Liver (tissue), 3 donors: Measurements from ENCODE around the gene TMEM140.

Source experiments
- FOXA1 ChIP-seq: IDR thresholded peaks from 2 replicates; pipeline ENCODE4 v1.6.1; 2016; ENCODE audit warnings: antibody characterized with exemption
- HNF4A ChIP-seq, 2 donors: conservative IDR thresholded peaks; 2 replicates each; pipeline ENCODE4 v1.6.1; 2016; ENCODE audit warnings: antibody characterized with exemption in 2 of 2, mild to moderate bottlenecking in 2 of 2
- HNF4G ChIP-seq: IDR thresholded peaks from 2 replicates; pipeline ENCODE4 v1.6.1; 2016; ENCODE audit warnings: antibody characterized with exemption
- JUND ChIP-seq, 2 donors: IDR thresholded peaks; 2 replicates each; pipeline ENCODE4 v1.6.1; 2016; ENCODE audit warnings: antibody characterized with exemption in 2 of 2
- NR2F2 ChIP-seq: IDR thresholded peaks from 2 replicates; pipeline ENCODE4 v1.6.1; 2016; ENCODE audit warnings: antibody characterized with exemption
- RAD21 ChIP-seq, 2 donors: IDR thresholded peaks; 2 replicates each; pipeline ENCODE4 v1.6.1; 2016; ENCODE audit warnings: antibody characterized with exemption in 2 of 2, mild to moderate bottlenecking in 2 of 2
- YY1 ChIP-seq: IDR thresholded peaks from 2 replicates; pipeline ENCODE4 v1.6.1; 2016; ENCODE audit warnings: antibody characterized with exemption, mild to moderate bottlenecking
- TF ChIP-seq, protein P1 (sequence below): fragments of 150-350 bp; IDR thresholded peaks from 2 replicates; pipeline ENCODE4 v1.5.1; 2017; ENCODE audit warnings: improper control_type of control experiment, low read depth, low read length; ENCODE audit not compliant: missing input control
- TF ChIP-seq, protein P2 (sequence below): IDR thresholded peaks from 2 replicates; pipeline ENCODE4 v1.6.1; 2016; ENCODE audit warnings: antibody characterized with exemption
- TF ChIP-seq, protein P3 (sequence below): IDR thresholded peaks from 2 replicates; pipeline ENCODE4 v1.6.1; 2016; ENCODE audit warnings: antibody characterized with exemption
- TF ChIP-seq, protein P4 (sequence below): IDR thresholded peaks from 2 replicates; pipeline ENCODE4 v1.6.1; 2016; ENCODE audit warnings: antibody characterized with exemption, mild to moderate bottlenecking
- TF ChIP-seq, protein P5 (sequence below): IDR thresholded peaks from 2 replicates; pipeline ENCODE4 v1.6.1; 2016; ENCODE audit warnings: antibody characterized with exemption
- donor health status: healthy.
- donor health status: healthy.

DNA sequence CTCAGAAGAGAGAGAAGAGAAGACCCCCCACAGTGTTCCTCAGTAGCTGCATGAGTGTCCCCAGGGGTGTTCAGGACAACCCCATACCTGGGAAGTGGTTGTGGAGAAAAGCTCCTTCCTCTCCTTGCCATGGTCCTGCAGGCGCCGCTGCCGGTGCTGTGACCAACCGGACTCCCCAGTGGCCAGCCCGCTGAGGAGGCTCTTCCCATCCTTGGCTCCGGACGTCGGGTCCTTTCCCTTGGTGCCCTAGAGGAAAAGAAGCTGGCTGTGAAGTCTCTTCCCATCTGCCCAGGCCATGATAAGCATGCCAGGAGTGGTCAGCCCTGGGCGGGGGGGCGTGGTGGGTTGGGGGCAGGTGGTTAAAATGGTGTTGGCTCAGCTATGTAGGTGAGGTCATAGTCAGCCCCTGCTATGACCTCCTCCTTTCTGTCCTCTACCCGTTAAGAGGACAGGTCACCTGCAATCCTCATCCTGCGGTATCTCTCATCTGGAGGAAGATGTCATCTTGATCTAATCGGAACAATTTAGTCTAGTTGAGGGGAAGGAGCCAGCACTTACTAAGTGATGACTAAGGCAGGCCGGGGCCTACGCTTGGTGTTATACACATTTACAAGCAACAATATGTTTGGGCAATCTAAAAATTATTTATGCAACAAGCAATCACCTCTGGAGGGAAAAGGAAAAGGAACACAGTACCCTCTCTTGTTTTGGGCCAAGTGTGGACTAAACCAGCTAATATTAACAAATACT, 50.2 kb downstream of the TMEM140 start:
- TF ChIP-seq, protein P1, sequence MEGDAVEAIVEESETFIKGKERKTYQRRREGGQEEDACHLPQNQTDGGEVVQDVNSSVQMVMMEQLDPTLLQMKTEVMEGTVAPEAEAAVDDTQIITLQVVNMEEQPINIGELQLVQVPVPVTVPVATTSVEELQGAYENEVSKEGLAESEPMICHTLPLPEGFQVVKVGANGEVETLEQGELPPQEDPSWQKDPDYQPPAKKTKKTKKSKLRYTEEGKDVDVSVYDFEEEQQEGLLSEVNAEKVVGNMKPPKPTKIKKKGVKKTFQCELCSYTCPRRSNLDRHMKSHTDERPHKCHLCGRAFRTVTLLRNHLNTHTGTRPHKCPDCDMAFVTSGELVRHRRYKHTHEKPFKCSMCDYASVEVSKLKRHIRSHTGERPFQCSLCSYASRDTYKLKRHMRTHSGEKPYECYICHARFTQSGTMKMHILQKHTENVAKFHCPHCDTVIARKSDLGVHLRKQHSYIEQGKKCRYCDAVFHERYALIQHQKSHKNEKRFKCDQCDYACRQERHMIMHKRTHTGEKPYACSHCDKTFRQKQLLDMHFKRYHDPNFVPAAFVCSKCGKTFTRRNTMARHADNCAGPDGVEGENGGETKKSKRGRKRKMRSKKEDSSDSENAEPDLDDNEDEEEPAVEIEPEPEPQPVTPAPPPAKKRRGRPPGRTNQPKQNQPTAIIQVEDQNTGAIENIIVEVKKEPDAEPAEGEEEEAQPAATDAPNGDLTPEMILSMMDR, result no peak
- TF ChIP-seq, protein P2, sequence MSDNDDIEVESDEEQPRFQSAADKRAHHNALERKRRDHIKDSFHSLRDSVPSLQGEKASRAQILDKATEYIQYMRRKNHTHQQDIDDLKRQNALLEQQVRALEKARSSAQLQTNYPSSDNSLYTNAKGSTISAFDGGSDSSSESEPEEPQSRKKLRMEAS, result no peak
- no peak for TF ChIP-seq RAD21 (IDR thresholded peaks at IDR 0.05)
- no peak for TF ChIP-seq YY1
- no peak for TF ChIP-seq HNF4G
- TF ChIP-seq JUND (IDR thresholded peaks at IDR 0.05), result no peak
- no peak for TF ChIP-seq FOXA1
- TF ChIP-seq, protein P3, sequence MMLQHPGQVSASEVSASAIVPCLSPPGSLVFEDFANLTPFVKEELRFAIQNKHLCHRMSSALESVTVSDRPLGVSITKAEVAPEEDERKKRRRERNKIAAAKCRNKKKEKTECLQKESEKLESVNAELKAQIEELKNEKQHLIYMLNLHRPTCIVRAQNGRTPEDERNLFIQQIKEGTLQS, result no peak
- TF ChIP-seq, protein P4, sequence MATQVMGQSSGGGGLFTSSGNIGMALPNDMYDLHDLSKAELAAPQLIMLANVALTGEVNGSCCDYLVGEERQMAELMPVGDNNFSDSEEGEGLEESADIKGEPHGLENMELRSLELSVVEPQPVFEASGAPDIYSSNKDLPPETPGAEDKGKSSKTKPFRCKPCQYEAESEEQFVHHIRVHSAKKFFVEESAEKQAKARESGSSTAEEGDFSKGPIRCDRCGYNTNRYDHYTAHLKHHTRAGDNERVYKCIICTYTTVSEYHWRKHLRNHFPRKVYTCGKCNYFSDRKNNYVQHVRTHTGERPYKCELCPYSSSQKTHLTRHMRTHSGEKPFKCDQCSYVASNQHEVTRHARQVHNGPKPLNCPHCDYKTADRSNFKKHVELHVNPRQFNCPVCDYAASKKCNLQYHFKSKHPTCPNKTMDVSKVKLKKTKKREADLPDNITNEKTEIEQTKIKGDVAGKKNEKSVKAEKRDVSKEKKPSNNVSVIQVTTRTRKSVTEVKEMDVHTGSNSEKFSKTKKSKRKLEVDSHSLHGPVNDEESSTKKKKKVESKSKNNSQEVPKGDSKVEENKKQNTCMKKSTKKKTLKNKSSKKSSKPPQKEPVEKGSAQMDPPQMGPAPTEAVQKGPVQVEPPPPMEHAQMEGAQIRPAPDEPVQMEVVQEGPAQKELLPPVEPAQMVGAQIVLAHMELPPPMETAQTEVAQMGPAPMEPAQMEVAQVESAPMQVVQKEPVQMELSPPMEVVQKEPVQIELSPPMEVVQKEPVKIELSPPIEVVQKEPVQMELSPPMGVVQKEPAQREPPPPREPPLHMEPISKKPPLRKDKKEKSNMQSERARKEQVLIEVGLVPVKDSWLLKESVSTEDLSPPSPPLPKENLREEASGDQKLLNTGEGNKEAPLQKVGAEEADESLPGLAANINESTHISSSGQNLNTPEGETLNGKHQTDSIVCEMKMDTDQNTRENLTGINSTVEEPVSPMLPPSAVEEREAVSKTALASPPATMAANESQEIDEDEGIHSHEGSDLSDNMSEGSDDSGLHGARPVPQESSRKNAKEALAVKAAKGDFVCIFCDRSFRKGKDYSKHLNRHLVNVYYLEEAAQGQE, result no peak
- TF ChIP-seq HNF4A (conservative IDR thresholded peaks at IDR 0.05), result no peak
- TF ChIP-seq, protein P5, sequence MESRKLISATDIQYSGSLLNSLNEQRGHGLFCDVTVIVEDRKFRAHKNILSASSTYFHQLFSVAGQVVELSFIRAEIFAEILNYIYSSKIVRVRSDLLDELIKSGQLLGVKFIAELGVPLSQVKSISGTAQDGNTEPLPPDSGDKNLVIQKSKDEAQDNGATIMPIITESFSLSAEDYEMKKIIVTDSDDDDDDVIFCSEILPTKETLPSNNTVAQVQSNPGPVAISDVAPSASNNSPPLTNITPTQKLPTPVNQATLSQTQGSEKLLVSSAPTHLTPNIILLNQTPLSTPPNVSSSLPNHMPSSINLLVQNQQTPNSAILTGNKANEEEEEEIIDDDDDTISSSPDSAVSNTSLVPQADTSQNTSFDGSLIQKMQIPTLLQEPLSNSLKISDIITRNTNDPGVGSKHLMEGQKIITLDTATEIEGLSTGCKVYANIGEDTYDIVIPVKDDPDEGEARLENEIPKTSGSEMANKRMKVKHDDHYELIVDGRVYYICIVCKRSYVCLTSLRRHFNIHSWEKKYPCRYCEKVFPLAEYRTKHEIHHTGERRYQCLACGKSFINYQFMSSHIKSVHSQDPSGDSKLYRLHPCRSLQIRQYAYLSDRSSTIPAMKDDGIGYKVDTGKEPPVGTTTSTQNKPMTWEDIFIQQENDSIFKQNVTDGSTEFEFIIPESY, result no peak
- no peak for TF ChIP-seq NR2F2
